B cell (primary cell): ENCODE data around the gene CCDC24. TPM values are rescaled to one million over a fixed set of nuclear protein-coding genes. Genes with fewer than 3 reads are reported as not detected.

Source experiments
- ATAC-seq: fragments of 200-7000 bp; cut with Tn5 transposase; one replicate; pipeline ENCODE4 v1.10.0; 2021; ENCODE audit warnings: low read depth, mild to moderate bottlenecking, moderate number of reproducible peaks, moderate library complexity
- CTCF ChIA-PET: fragments of 350-600 bp; sonication (Branson Sonifier 250); formaldehyde crosslinking; loops from one replicate; lab custom pipeline; 2021; ENCODE audit warnings: antibody characterized with exemption, inconsistent platforms; lab: Charles Lee
- POLR2A ChIA-PET: fragments of 350-600 bp; sonication (Branson Sonifier 250); formaldehyde crosslinking; loops from one replicate; lab custom pipeline; 2021; ENCODE audit warnings: antibody characterized with exemption; lab: Charles Lee
- DNase-seq: peaks from one replicate; pipeline ENCODE4 v3.0.0; 2013
- H2AFZ ChIP-seq: 2 replicates; pipeline ENCODE4 v1.6.1; 2012; ENCODE audit warnings: mild to moderate bottlenecking, low read depth, low read length; ENCODE audit not compliant: insufficient read depth, poor library complexity, severe bottlenecking
- H3K27ac ChIP-seq, 2 donors: 1 replicate in 1 of 2; 2 replicates in 1 of 2; pipeline ENCODE4 v1.5.1; 2012 to 2013; ENCODE audit warnings: low read length in 2 of 2, mild to moderate bottlenecking in 2 of 2, moderate library complexity in 1 of 2
- H3K27me3 ChIP-seq, 4 experiments: fragments of 200-600 bp in 1 of 4; sonication (generic) in 1 of 4; replicated peaks in 1 of 4; 1 replicate in 2 of 4; 2 replicates in 2 of 4; pipeline versions ENCODE4 v1.6.1 to v1.7.0; 2013 to 2016; ENCODE audit warnings: low read length in 3 of 4, mild to moderate bottlenecking in 2 of 4, mixed read lengths in 1 of 4, moderate library complexity in 1 of 4; ENCODE audit not compliant: insufficient read depth in 4 of 4, control insufficient read depth in 3 of 4; ENCODE audit errors: control extremely low read depth in 1 of 4
- H3K36me3 ChIP-seq, 2 experiments: replicated peaks in 1 of 2; 1 replicate in 1 of 2; 2 replicates in 1 of 2; pipeline versions ENCODE4 v1.6.1 to v1.7.1; 2013; ENCODE audit warnings: low read length in 1 of 2; ENCODE audit not compliant: insufficient read depth in 2 of 2, control insufficient read depth in 1 of 2; ENCODE audit errors: control extremely low read depth in 1 of 2, extremely low read depth in 1 of 2
- H3K4me1 ChIP-seq, 2 donors: fragments of 200-600 bp in 1 of 2; sonication (generic) in 1 of 2; 1 replicate in 1 of 2; 2 replicates in 1 of 2; pipeline versions ENCODE4 v1.5.1 to v1.6.1; 2013 to 2017; ENCODE audit warnings: low read length in 2 of 2; ENCODE audit not compliant: control insufficient read depth in 2 of 2, insufficient read depth in 2 of 2
- H3K4me2 ChIP-seq: replicated peaks from 2 replicates; pipeline ENCODE3; 2012; ENCODE audit warnings: mild to moderate bottlenecking, low read depth, low read length; ENCODE audit not compliant: poor library complexity, severe bottlenecking
- H3K4me3 ChIP-seq, 5 experiments: fragments of 200-600 bp in 1 of 5; sonication (generic) in 1 of 5; 1 replicate in 3 of 5; 2 replicates in 2 of 5; pipeline versions ENCODE4 v1.5.1 to v1.7.0; 2011 to 2016; ENCODE audit warnings: low read length in 4 of 5, mild to moderate bottlenecking in 4 of 5, low read depth in 2 of 5, control low read depth in 1 of 5, moderate library complexity in 1 of 5; ENCODE audit not compliant: insufficient read depth in 1 of 5; ENCODE audit errors: control extremely low read depth in 1 of 5, extremely low read depth in 1 of 5
- H3K79me2 ChIP-seq: fragments of 200-600 bp; sonication (generic); one replicate; pipeline ENCODE4 v1.6.0; 2016; ENCODE audit warnings: low read length; ENCODE audit not compliant: control insufficient read depth, insufficient read depth
- H3K9ac ChIP-seq: fragments of 200-600 bp; sonication (generic); 2 replicates; pipeline ENCODE4 v1.6.1; 2017; ENCODE audit warnings: mild to moderate bottlenecking, low read length, moderate library complexity
- H3K9me3 ChIP-seq, 3 donors: one replicate each; pipeline versions ENCODE4 v1.6.1 to v1.7.1; 2013; ENCODE audit warnings: low read length in 2 of 3; ENCODE audit not compliant: control insufficient read depth in 2 of 3, insufficient read depth in 1 of 3; ENCODE audit errors: control extremely low read depth in 1 of 3
- H4K20me1 ChIP-seq: 2 replicates; pipeline ENCODE4 v1.6.0; 2012; ENCODE audit warnings: mild to moderate bottlenecking, low read length; ENCODE audit not compliant: insufficient read depth, control insufficient read depth, poor library complexity, severe bottlenecking
- H3K27ac Mint-ChIP-seq: one replicate; pipeline ENCODE4 v1.8.0; 2021; ENCODE audit warnings: mixed read lengths
- H3K27me3 Mint-ChIP-seq: one replicate; pipeline ENCODE4 v1.8.0; 2021; ENCODE audit warnings: mixed read lengths
- H3K4me1 Mint-ChIP-seq: one replicate; pipeline ENCODE4 v1.8.0; 2021; ENCODE audit warnings: mixed read lengths
- H3K4me3 Mint-ChIP-seq: one replicate; pipeline ENCODE4 v1.8.0; 2021; ENCODE audit warnings: mixed read lengths
- H3K9me3 Mint-ChIP-seq: one replicate; pipeline ENCODE4 v1.8.0; 2022; ENCODE audit warnings: mixed read lengths; ENCODE audit not compliant: insufficient read depth
- CTCF ChIP-seq: fragments of 200-600 bp; IDR thresholded peaks from one replicate; pipeline ENCODE4 v1.8.0; 2022; ENCODE audit warnings: antibody characterized with exemption, mild to moderate bottlenecking
- EZH2 ChIP-seq: IDR thresholded peaks from 2 replicates; pipeline ENCODE4 v1.6.1; 2012; ENCODE audit warnings: borderline replicate concordance, low read depth, mild to moderate bottlenecking, moderate library complexity, low read length; ENCODE audit not compliant: insufficient read depth, poor library complexity, severe bottlenecking
- WGBS: methylation state at CpG from one replicate; pipeline ENCODE4 v1.1.5; 2013; ENCODE audit warnings: missing lambda C conversion rate; ENCODE audit not compliant: insufficient coverage; 5-methylcytosine and 5-hydroxymethylcytosine counted together
- intact Hi-C: fragments of 100-400 bp; cut with micrococcal nuclease; formaldehyde crosslinking; loops from one replicate; pipeline ENCODE4 v1.10.0; 2022
- polyA plus RNA-seq: library from polyadenylated mRNA; depleted of rRNA; stranded (reverse); fragments of >200 nt; gene quantifications from 2 replicates; pipeline ENCODE4 v1.2.3, GENCODE V29; 2012
- total RNA-seq, 2 donors: library from RNA; stranded (reverse); fragments of 120-200 nt in 1 of 2; gene quantifications; 1 replicate in 1 of 2; 2 replicates in 1 of 2; pipeline versions ENCODE4 v1.2.3 to v1.2.4, GENCODE V29; 2013 to 2022

CCDC24 gene
- total and polyA plus RNA-seq, 2 donors (not counting 1 experiment from before 2014, with no cell fraction given): 10.1 to 18.4 TPM

GRCh38 chr1:43980255-43981134 lies 10.9 kb upstream of the CCDC24 start:
- Histone ChIP-seq H3K4me3 (peak overlapping the region in 1 of 5 experiments; percentile 41), H3K9ac (peak overlapping the region; percentile 63), H3K9me3 (no peaks in the 10 kb centered on the region), H4K20me1 (peaks cover 33% of the 10 kb centered on the region), H3K27ac (no peak overlapping the region), H3K79me2 (peaks cover 10% of the 10 kb centered on the region), H3K27me3 (no peaks in the 10 kb centered on the region), H3K4me1 (peaks cover 32 to 57% of the 10 kb centered on the region in 2 donors), H3K4me2 (peak overlapping the region; percentile 90), H3K36me3 (peaks cover 0 to 23% of the 10 kb centered on the region in 2 experiments), H2AFZ (peak overlapping the region; percentile 77)
- DNase-seq (peak; percentile 35), ATAC-seq (no peak)
- H3K4me3 Mint-ChIP-seq: peak overlapping the region; percentile 93
- H3K4me1 Mint-ChIP-seq: peaks cover 51% of the 10 kb centered on the region
- H3K27me3 Mint-ChIP-seq: no peaks in the 10 kb centered on the region
- no peak for TF ChIP-seq EZH2
- H3K27ac Mint-ChIP-seq: peak overlapping the region; percentile 2
- ChIA-PET POLR2A (interaction anchor here (0.5 kb wide), 1 partner anchor 45 kb away, joined by 3 read pairs; no protein-coding TSS in a partner anchor), CTCF (interaction anchor here (1.2 kb wide), 1 partner anchor 56 kb away, joined by 3 read pairs; no protein-coding TSS in a partner anchor)
- WGBS: 84% methylated on average over 10 of the region's 13 CpGs
- intact Hi-C loops: no loop called here
- no peaks in the 10 kb centered on the region for H3K9me3 Mint-ChIP-seq

GRCh38 chr1:43981135-43981491 lies 10.3 kb upstream of the CCDC24 start:
- H3K36me3 ChIP-seq: peaks cover 0 to 22% of the 10 kb centered on the region in 2 experiments
- no peaks in the 10 kb centered on the region for H3K9me3 Mint-ChIP-seq
- peak overlapping the region; percentile 2 for H2AFZ ChIP-seq
- ChIA-PET CTCF (no interaction called here), POLR2A (interaction anchor here (0.5 kb wide), 1 partner anchor 44 kb away, joined by 3 read pairs; no protein-coding TSS in a partner anchor)
- H3K4me1 Mint-ChIP-seq: peaks cover 44% of the 10 kb centered on the region
- DNase-seq: peak; percentile 37
- no peak overlapping the region for H3K27ac ChIP-seq
- TF ChIP-seq CTCF (no peak), EZH2 (no peak)
- H3K27me3 Mint-ChIP-seq: no peaks in the 10 kb centered on the region
- no peaks in the 10 kb centered on the region for H3K27me3 ChIP-seq
- intact Hi-C loops: no loop called here
- peaks cover 4% of the 10 kb centered on the region for H3K79me2 ChIP-seq
- peak overlapping the region; percentile 57 for H3K27ac Mint-ChIP-seq
- H3K4me3 Mint-ChIP-seq: peak overlapping the region; percentile 8
- WGBS: 59% methylated on average over 18 of the region's 20 CpGs
- no peak overlapping the region for H3K4me3 ChIP-seq
- H4K20me1 ChIP-seq: peaks cover 27% of the 10 kb centered on the region
- no peak for ATAC-seq
- no peaks in the 10 kb centered on the region for H3K9me3 ChIP-seq
- no peak overlapping the region for H3K9ac ChIP-seq
- peak overlapping the region; percentile 0 for H3K4me2 ChIP-seq
- H3K4me1 ChIP-seq: peaks cover 26 to 51% of the 10 kb centered on the region in 2 donors
